ENCODE measurements around the gene SERPINB3. TPM values are rescaled to one million over a fixed set of nuclear protein-coding genes. Genes with fewer than 3 reads are reported as not detected.
"Not testable (repeated sequence)": the region's sequence is repeated elsewhere in the genome, so short reads cannot be mapped to it uniquely, and the experiment has no call there.

The SERPINB3 gene
- total and polyA plus RNA-seq, 2 of the 13 experiments (the other 11 are each of a cell fraction or from before 2014, with no cell fraction given): not detected

DNA sequence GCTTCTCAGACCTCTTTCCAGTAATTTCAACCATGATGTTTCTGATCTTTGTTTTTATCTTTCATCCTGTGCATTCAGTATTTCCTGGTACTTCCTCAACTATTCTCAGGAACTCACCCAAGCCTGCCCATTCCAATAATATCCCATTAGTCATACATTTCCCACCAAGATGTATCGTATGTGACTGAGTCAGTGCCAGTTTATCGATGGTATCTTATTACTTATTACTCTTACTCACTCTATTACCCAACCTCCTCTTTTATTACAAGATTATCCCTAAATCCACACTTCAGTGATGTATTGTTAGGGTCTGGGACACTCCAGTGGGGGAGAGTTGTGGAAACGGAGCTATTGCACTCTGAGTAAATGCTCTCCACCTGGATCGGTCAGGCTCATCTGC lies 2.8 kb downstream of the SERPINB3 start:
- H3K4me1 ChIP-seq (ENCODE audit: insufficient read depth, low read length); H3K9me3 ChIP-seq (ENCODE audit: low read length); intact Hi-C loops (cut with micrococcal nuclease; ENCODE audit: unreplicated experiment); H3K4me2 ChIP-seq (ENCODE audit: low read depth, low read length); H3K4me3 ChIP-seq (replicated peaks in 1 of 3; ENCODE audit: insufficient read depth in 1 of 3, low read depth in 2 of 3, low read length in 3 of 3); CTCF ChIA-PET (ENCODE audit: low intra/inter-chr PET ratio, low total read pairs); POLR2A ChIA-PET; BruUV-seq (replicated peaks); H3K9ac ChIP-seq (ENCODE audit: insufficient read depth, low read depth, low read length); H3K27me3 ChIP-seq (ENCODE audit: control insufficient read depth in 1 of 2, insufficient read depth in 2 of 2, low read length in 2 of 2); H3K79me2 ChIP-seq (ENCODE audit: insufficient read depth, low read length); in situ Hi-C loops (cut with HindIII; ENCODE audit: extremely low pct_ligation_motif_present, low pct_unique_long_range_greater_than_20kb); ATAC-seq; H4K20me1 ChIP-seq (ENCODE audit: insufficient read depth, low read length); H3K27ac ChIP-seq (ENCODE audit: extremely low read length, insufficient read depth, low read length); H2AFZ ChIP-seq (ENCODE audit: low read length); DNase-seq (ENCODE audit: low spot score); FAIRE-seq; H3K36me3 ChIP-seq (replicated peaks in 1 of 2; ENCODE audit: control insufficient read depth in 1 of 2, insufficient read depth in 2 of 2, low read length in 2 of 2): not testable (repeated sequence)
- WGBS (ENCODE audit: low lambda C conversion rate): 30% methylated on average over 4 of the region's 4 CpGs

DNA sequence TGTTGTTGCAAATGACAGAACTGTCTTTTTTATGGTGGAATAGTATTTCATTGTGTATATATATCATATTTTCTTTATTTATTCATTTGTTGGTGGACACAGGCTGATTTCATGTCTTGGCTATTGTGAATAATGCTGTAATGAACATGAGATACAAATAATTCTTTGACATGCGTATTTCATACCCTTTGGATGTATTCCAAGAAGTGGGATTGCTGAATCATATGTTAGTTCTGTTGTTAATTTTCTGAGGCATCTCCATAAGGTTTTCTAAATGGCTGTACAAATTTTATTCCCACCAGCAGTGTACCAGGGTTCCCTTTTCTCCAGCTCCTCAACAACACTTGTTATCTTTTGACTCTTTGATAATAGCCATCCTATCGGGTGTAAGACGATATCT lies 11.4 kb downstream of the SERPINB3 start:
- H3K27me3 ChIP-seq (ENCODE audit: control insufficient read depth in 1 of 2, insufficient read depth in 2 of 2, low read length in 2 of 2); H2AFZ ChIP-seq (ENCODE audit: low read length); H3K36me3 ChIP-seq (replicated peaks in 1 of 2; ENCODE audit: control insufficient read depth in 1 of 2, insufficient read depth in 2 of 2, low read length in 2 of 2); intact Hi-C loops (cut with micrococcal nuclease; ENCODE audit: unreplicated experiment); FAIRE-seq; POLR2A ChIA-PET; H3K9me3 ChIP-seq (ENCODE audit: low read length); in situ Hi-C loops (cut with HindIII; ENCODE audit: extremely low pct_ligation_motif_present, low pct_unique_long_range_greater_than_20kb); DNase-seq (ENCODE audit: low spot score); H3K4me1 ChIP-seq (ENCODE audit: insufficient read depth, low read length); H3K4me2 ChIP-seq (ENCODE audit: low read depth, low read length); CTCF ChIA-PET (ENCODE audit: low intra/inter-chr PET ratio, low total read pairs); ATAC-seq; H3K4me3 ChIP-seq (replicated peaks in 1 of 3; ENCODE audit: insufficient read depth in 1 of 3, low read depth in 2 of 3, low read length in 3 of 3); H3K79me2 ChIP-seq (ENCODE audit: insufficient read depth, low read length); H4K20me1 ChIP-seq (ENCODE audit: insufficient read depth, low read length); H3K27ac ChIP-seq (ENCODE audit: extremely low read length, insufficient read depth, low read length); H3K9ac ChIP-seq (ENCODE audit: insufficient read depth, low read depth, low read length); BruUV-seq (replicated peaks): not testable (repeated sequence)
- 21% methylated on average over 3 of the region's 3 CpGs for WGBS (ENCODE audit: low lambda C conversion rate)

DNA sequence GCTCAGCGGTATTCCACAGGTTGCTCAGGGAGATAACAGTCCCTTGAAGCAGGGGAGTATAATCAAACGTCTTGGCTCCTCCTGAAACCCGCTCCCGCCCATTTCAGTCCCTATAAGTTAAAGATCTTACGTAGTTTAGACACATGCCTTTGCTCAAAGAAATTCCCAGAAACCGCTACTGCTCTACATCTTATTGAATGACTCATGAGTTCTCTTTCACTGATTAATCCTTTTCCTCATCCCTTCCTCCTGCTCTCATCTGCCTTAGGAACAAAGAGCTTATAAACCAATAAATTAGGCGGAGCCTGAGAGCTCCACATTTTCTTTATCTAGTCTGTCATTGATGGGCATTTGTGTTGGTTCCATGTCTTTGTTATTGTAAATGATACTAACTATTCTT lies 13.5 kb downstream of the SERPINB3 start:
- no peak overlapping the region for H3K9ac ChIP-seq (ENCODE audit: insufficient read depth, low read depth, low read length)
- H3K4me2 ChIP-seq (ENCODE audit: low read depth, low read length): no peak overlapping the region
- POLR2A ChIA-PET: no interaction called here
- intact Hi-C loops (cut with micrococcal nuclease; ENCODE audit: unreplicated experiment) (no loop called here), in situ Hi-C loops (cut with HindIII; ENCODE audit: extremely low pct_ligation_motif_present, low pct_unique_long_range_greater_than_20kb) (no loop called here)
- no peak for ATAC-seq
- H3K27me3 ChIP-seq (ENCODE audit: control insufficient read depth in 1 of 2, insufficient read depth in 2 of 2, low read length in 2 of 2): no peaks in the 10 kb centered on the region
- no peaks in the 10 kb centered on the region for H3K79me2 ChIP-seq (ENCODE audit: insufficient read depth, low read length)
- no peaks in the 10 kb centered on the region for H3K4me1 ChIP-seq (ENCODE audit: insufficient read depth, low read length)
- no TSS peak for BruUV-seq (replicated peaks)
- no peak for DNase-seq (ENCODE audit: low spot score)
- H3K9me3 ChIP-seq (ENCODE audit: low read length): no peaks in the 10 kb centered on the region
- 17% methylated on average over 7 of the region's 7 CpGs for WGBS (ENCODE audit: low lambda C conversion rate)
- H4K20me1 ChIP-seq (ENCODE audit: insufficient read depth, low read length): no peaks in the 10 kb centered on the region
- H3K27ac ChIP-seq (ENCODE audit: extremely low read length, insufficient read depth, low read length): no peak overlapping the region
- H3K4me3 ChIP-seq (replicated peaks in 1 of 3; ENCODE audit: insufficient read depth in 1 of 3, low read depth in 2 of 3, low read length in 3 of 3): no peak overlapping the region
- H3K36me3 ChIP-seq (replicated peaks in 1 of 2; ENCODE audit: control insufficient read depth in 1 of 2, insufficient read depth in 2 of 2, low read length in 2 of 2): no peaks in the 10 kb centered on the region
- no peak for FAIRE-seq
- no peak overlapping the region for H2AFZ ChIP-seq (ENCODE audit: low read length)
- CTCF ChIA-PET (ENCODE audit: low intra/inter-chr PET ratio, low total read pairs): no interaction called here
- TF ChIP-seq CBX5 (CRISPR knock-in tag; IDR thresholded peaks at IDR 0.05; ENCODE audit: borderline replicate concordance) (no peak), ZMAT3 (CRISPR knock-in tag; conservative IDR thresholded peaks at IDR 0.05) (no peak), ZNF33B (CRISPR knock-in tag; IDR thresholded peaks at IDR 0.05) (no peak), MIER2 (CRISPR knock-in tag; IDR thresholded peaks at IDR 0.05) (no peak), TOE1 (CRISPR knock-in tag; IDR thresholded peaks at IDR 0.05) (no peak), ZNF713 (CRISPR knock-in tag; IDR thresholded peaks at IDR 0.05) (no peak), EHMT2 (IDR thresholded peaks at IDR 0.05; ENCODE audit: borderline replicate concordance, low read depth, low read length) (no peak), HOXA9 (CRISPR knock-in tag; IDR thresholded peaks at IDR 0.05; ENCODE audit: borderline replicate concordance) (no peak), SNAI1 (CRISPR knock-in tag; IDR thresholded peaks at IDR 0.05; ENCODE audit: borderline replicate concordance) (no peak), ZNF792 (CRISPR knock-in tag; IDR thresholded peaks at IDR 0.05) (no peak)
- TF ChIP-seq, protein P1, sequence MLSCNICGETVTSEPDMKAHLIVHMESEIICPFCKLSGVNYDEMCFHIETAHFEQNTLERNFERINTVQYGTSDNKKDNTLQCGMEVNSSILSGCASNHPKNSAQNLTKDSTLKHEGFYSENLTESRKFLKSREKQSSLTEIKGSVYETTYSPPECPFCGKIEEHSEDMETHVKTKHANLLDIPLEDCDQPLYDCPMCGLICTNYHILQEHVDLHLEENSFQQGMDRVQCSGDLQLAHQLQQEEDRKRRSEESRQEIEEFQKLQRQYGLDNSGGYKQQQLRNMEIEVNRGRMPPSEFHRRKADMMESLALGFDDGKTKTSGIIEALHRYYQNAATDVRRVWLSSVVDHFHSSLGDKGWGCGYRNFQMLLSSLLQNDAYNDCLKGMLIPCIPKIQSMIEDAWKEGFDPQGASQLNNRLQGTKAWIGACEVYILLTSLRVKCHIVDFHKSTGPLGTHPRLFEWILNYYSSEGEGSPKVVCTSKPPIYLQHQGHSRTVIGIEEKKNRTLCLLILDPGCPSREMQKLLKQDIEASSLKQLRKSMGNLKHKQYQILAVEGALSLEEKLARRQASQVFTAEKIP (CRISPR knock-in tag; IDR thresholded peaks at IDR 0.05; ENCODE audit: borderline replicate concordance): no peak
- TF ChIP-seq, protein P2, sequence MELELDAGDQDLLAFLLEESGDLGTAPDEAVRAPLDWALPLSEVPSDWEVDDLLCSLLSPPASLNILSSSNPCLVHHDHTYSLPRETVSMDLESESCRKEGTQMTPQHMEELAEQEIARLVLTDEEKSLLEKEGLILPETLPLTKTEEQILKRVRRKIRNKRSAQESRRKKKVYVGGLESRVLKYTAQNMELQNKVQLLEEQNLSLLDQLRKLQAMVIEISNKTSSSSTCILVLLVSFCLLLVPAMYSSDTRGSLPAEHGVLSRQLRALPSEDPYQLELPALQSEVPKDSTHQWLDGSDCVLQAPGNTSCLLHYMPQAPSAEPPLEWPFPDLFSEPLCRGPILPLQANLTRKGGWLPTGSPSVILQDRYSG (CRISPR knock-in tag; IDR thresholded peaks at IDR 0.05): no peak
